Measurements from ENCODE around the gene MEIS2.

- TF ChIP-seq TARDBP (IDR thresholded peaks at IDR 0.05) (no peak), FOXM1 (IDR thresholded peaks at IDR 0.05; ENCODE audit: borderline replicate concordance) (no peak), BHLHE40 (IDR thresholded peaks at IDR 0.05; ENCODE audit: borderline replicate concordance) (no peak)
Measured at GRCh38 chr15:37136666-37137065, 36.3 kb upstream of the MEIS2 start.

Data from HEK293T (cell line).